GM12801 (cell line): ENCODE results near the gene ACOT11.

Experiments
- CTCF ChIP-seq: IDR thresholded peaks from one replicate; pipeline ENCODE4 v1.5.1; 2011; ENCODE audit warnings: control low read depth; ENCODE audit not compliant: insufficient read length; ENCODE audit errors: extremely low read depth

The ACOT11 gene

GRCh38 chr1:54520631-54521321 is 27.3 kb upstream of the ACOT11 start:
- TF ChIP-seq CTCF = no peak

GRCh38 chr1:54528613-54529012 is 19.4 kb upstream of the ACOT11 start:
- TF ChIP-seq CTCF = no peak

- TF ChIP-seq CTCF = no peak
Observed at GRCh38 chr1:54532033-54532432, 16.0 kb upstream of the ACOT11 start.

GRCh38 chr1:54537611-54538010 is 10.4 kb upstream of the ACOT11 start:
- TF ChIP-seq CTCF = no peak

GRCh38 chr1:54538538-54538937 is 9.5 kb upstream of the ACOT11 start:
- TF ChIP-seq CTCF = no peak

- no peak for TF ChIP-seq CTCF
Observed at GRCh38 chr1:54540582-54541295, 7.3 kb upstream of the ACOT11 start.

GRCh38 chr1:54542120-54542961 is 5.7 kb upstream of the ACOT11 start:
- no peak for TF ChIP-seq CTCF
